ENCODE measurements around the gene CAMK2N1. TPM values are rescaled to one million over a fixed set of nuclear protein-coding genes. Genes with fewer than 3 reads are reported as not detected.

The CAMK2N1 gene
- total RNA-seq, 2 experiments from 2014 or later: 0.81 to 0.87 TPM

- POLR2A ChIA-PET: interaction anchor here (1.1 kb wide), 1 partner anchor 13 kb away, joined by 4 read pairs; the partner anchor contains the start of gene MUL1
- Mint-ChIP-seq H3K36me3 (peaks cover 13% of the 10 kb centered on the region), H3K4me3 (no peak overlapping the region), H3K27ac (peak overlapping the region; percentile 59), H3K4me1 (ENCODE audit: low read depth) (peaks cover 29% of the 10 kb centered on the region), H3K9me3 (no peaks in the 10 kb centered on the region), H3K27me3 (no peaks in the 10 kb centered on the region)
- intact Hi-C loops (cut with micrococcal nuclease): loop anchor here (1.0 to 10.0 kb wide), 4 partner anchors 69 to 611 kb away; partner anchors contain the start of gene OTUD3
- DNase-seq: no peak
- CTCF ChIA-PET: interaction anchor here (1.1 to 7.8 kb wide), 5 partner anchors 118 to 283 kb away, joined by 3 to 163 read pairs (median 29); no protein-coding TSS in a partner anchor
These were observed 9.7 kb upstream of the CAMK2N1 start for GRCh38 chr1:20495661-20496060.

GRCh38 chr1:20494609-20495311 is 8.8 kb upstream of the CAMK2N1 start:
- Mint-ChIP-seq H3K27me3 (no peaks in the 10 kb centered on the region), H3K9me3 (no peaks in the 10 kb centered on the region), H3K36me3 (peaks cover 8% of the 10 kb centered on the region), H3K27ac (no peak overlapping the region), H3K4me3 (no peak overlapping the region), H3K4me1 (ENCODE audit: low read depth) (peaks cover 29% of the 10 kb centered on the region)
- ChIA-PET CTCF (interaction anchor here (0.5 to 7.8 kb wide), 24 partner anchors 11 to 393 kb away, joined by 3 to 163 read pairs (median 4); partner anchors contain the start of genes MUL1 and PINK1), POLR2A (interaction anchor here (1.1 kb wide), 1 partner anchor 14 kb away, joined by 4 read pairs; the partner anchor contains the start of gene MUL1)
- intact Hi-C loops (cut with micrococcal nuclease): loop anchor here (5.0 to 10.0 kb wide), 3 partner anchors 172 to 610 kb away; partner anchors contain the start of gene OTUD3
- no peak for DNase-seq

GRCh38 chr1:20493839-20494608 is 8.0 kb upstream of the CAMK2N1 start:
- H3K4me3 Mint-ChIP-seq: no peak overlapping the region
- H3K27me3 Mint-ChIP-seq: no peaks in the 10 kb centered on the region
- peak; percentile 87 for DNase-seq
- H3K27ac Mint-ChIP-seq: no peak overlapping the region
- CTCF ChIA-PET: interaction anchor here (0.5 to 7.8 kb wide), 30 partner anchors 10 to 392 kb away, joined by 3 to 163 read pairs (median 4); partner anchors contain the start of genes MUL1 and PINK1
- POLR2A ChIA-PET: no interaction called here
- intact Hi-C loops (cut with micrococcal nuclease): loop anchor here (1.0 to 10.0 kb wide), 5 partner anchors 117 to 609 kb away; partner anchors contain the start of gene OTUD3
- H3K36me3 Mint-ChIP-seq: peaks cover 5% of the 10 kb centered on the region
- H3K9me3 Mint-ChIP-seq: no peaks in the 10 kb centered on the region
- H3K4me1 Mint-ChIP-seq (ENCODE audit: low read depth): peaks cover 29% of the 10 kb centered on the region

- ChIA-PET POLR2A (no interaction called here), CTCF (interaction anchor here (0.5 to 7.8 kb wide), 24 partner anchors 9 to 576 kb away, joined by 3 to 163 read pairs (median 4); no protein-coding TSS in a partner anchor)
- peaks cover 3% of the 10 kb centered on the region for H3K36me3 Mint-ChIP-seq
- no peak overlapping the region for H3K4me3 Mint-ChIP-seq
- DNase-seq: no peak
- H3K27ac Mint-ChIP-seq: no peak overlapping the region
- H3K4me1 Mint-ChIP-seq (ENCODE audit: low read depth): peaks cover 29% of the 10 kb centered on the region
- peaks cover 5% of the 10 kb centered on the region for H3K27me3 Mint-ChIP-seq
- intact Hi-C loops (cut with micrococcal nuclease): loop anchor here (1.0 to 10.0 kb wide), 5 partner anchors 116 to 609 kb away; partner anchors contain the start of gene OTUD3
- no peaks in the 10 kb centered on the region for H3K9me3 Mint-ChIP-seq
These were observed 7.3 kb upstream of the CAMK2N1 start for GRCh38 chr1:20493309-20493708.

GRCh38 chr1:20492751-20493150 is 6.7 kb upstream of the CAMK2N1 start:
- Mint-ChIP-seq H3K27ac (no peak overlapping the region), H3K4me1 (ENCODE audit: low read depth) (peaks cover 29% of the 10 kb centered on the region), H3K4me3 (no peak overlapping the region), H3K9me3 (no peaks in the 10 kb centered on the region), H3K36me3 (peaks cover 3% of the 10 kb centered on the region), H3K27me3 (peaks cover 8% of the 10 kb centered on the region)
- DNase-seq: no peak
- ChIA-PET POLR2A (no interaction called here), CTCF (interaction anchor here (0.9 to 7.8 kb wide), 7 partner anchors 27 to 335 kb away, joined by 3 to 163 read pairs (median 8); no protein-coding TSS in a partner anchor)
- intact Hi-C loops (cut with micrococcal nuclease): loop anchor here (1.0 to 10.0 kb wide), 5 partner anchors 115 to 608 kb away; partner anchors contain the start of gene OTUD3

GRCh38 chr1:20491866-20492265 is 5.9 kb upstream of the CAMK2N1 start:
- no peak overlapping the region for H3K27ac Mint-ChIP-seq
- peaks cover 23% of the 10 kb centered on the region for H3K4me1 Mint-ChIP-seq (ENCODE audit: low read depth)
- intact Hi-C loops (cut with micrococcal nuclease): loop anchor here (5.0 to 10.0 kb wide), 3 partner anchors 170 to 607 kb away; partner anchors contain the start of gene OTUD3
- no peak for DNase-seq
- ChIA-PET CTCF (interaction anchor here (7.8 kb wide), 1 partner anchor 279 kb away, joined by 163 read pairs; no protein-coding TSS in a partner anchor), POLR2A (interaction anchor here (0.6 kb wide), 1 partner anchor 288 kb away, joined by 5 read pairs; no protein-coding TSS in a partner anchor)
- H3K4me3 Mint-ChIP-seq: no peak overlapping the region
- H3K9me3 Mint-ChIP-seq: no peaks in the 10 kb centered on the region
- peaks cover 17% of the 10 kb centered on the region for H3K27me3 Mint-ChIP-seq
- peaks cover 3% of the 10 kb centered on the region for H3K36me3 Mint-ChIP-seq

GRCh38 chr1:20491178-20491577 is 5.2 kb upstream of the CAMK2N1 start:
- DNase-seq: no peak
- Mint-ChIP-seq H3K4me3 (no peak overlapping the region), H3K27ac (no peak overlapping the region), H3K9me3 (no peaks in the 10 kb centered on the region), H3K27me3 (peaks cover 18% of the 10 kb centered on the region), H3K4me1 (ENCODE audit: low read depth) (peaks cover 17% of the 10 kb centered on the region), H3K36me3 (no peaks in the 10 kb centered on the region)
- ChIA-PET POLR2A (interaction anchor here (0.6 kb wide), 1 partner anchor 289 kb away, joined by 5 read pairs; no protein-coding TSS in a partner anchor), CTCF (interaction anchor here (1.2 to 7.8 kb wide), 4 partner anchors 15 to 279 kb away, joined by 4 to 163 read pairs (median 5); no protein-coding TSS in a partner anchor)
- intact Hi-C loops (cut with micrococcal nuclease): loop anchor here (5.0 to 10.0 kb wide), 3 partner anchors 169 to 606 kb away; partner anchors contain the start of gene OTUD3

GRCh38 chr1:20487236-20487590 is 1.2 kb upstream of the CAMK2N1 start:
- H3K4me1 Mint-ChIP-seq (ENCODE audit: low read depth): peaks cover 14% of the 10 kb centered on the region
- intact Hi-C loops (cut with micrococcal nuclease): no loop called here
- no peak overlapping the region for H3K27ac Mint-ChIP-seq
- no peaks in the 10 kb centered on the region for H3K9me3 Mint-ChIP-seq
- POLR2A ChIA-PET: no interaction called here
- H3K4me3 Mint-ChIP-seq: peak overlapping the region; percentile 23
- peaks cover 36% of the 10 kb centered on the region for H3K27me3 Mint-ChIP-seq
- no peaks in the 10 kb centered on the region for H3K36me3 Mint-ChIP-seq
- no peak for DNase-seq
- CTCF ChIA-PET: interaction anchor here (1.0 kb wide), 1 partner anchor 274 kb away, joined by 5 read pairs; no protein-coding TSS in a partner anchor

GRCh38 chr1:20486457-20487235 is 636 bp upstream of the CAMK2N1 start:
- H3K27ac Mint-ChIP-seq: no peak overlapping the region
- peak overlapping the region; percentile 57 for H3K4me3 Mint-ChIP-seq
- DNase-seq: peak; percentile 27
- H3K27me3 Mint-ChIP-seq: peaks cover 41% of the 10 kb centered on the region
- H3K4me1 Mint-ChIP-seq (ENCODE audit: low read depth): peaks cover 14% of the 10 kb centered on the region
- CTCF ChIA-PET: interaction anchor here (1.0 to 1.1 kb wide), 2 partner anchors 109 to 274 kb away, joined by 3 to 5 read pairs; no protein-coding TSS in a partner anchor
- intact Hi-C loops (cut with micrococcal nuclease): no loop called here
- no peaks in the 10 kb centered on the region for H3K9me3 Mint-ChIP-seq
- POLR2A ChIA-PET: no interaction called here
- no peaks in the 10 kb centered on the region for H3K36me3 Mint-ChIP-seq

- Mint-ChIP-seq H3K9me3 (no peaks in the 10 kb centered on the region), H3K4me3 (peak overlapping the region; percentile 65), H3K27me3 (peaks cover 52% of the 10 kb centered on the region), H3K27ac (no peak overlapping the region), H3K4me1 (ENCODE audit: low read depth) (peaks cover 14% of the 10 kb centered on the region), H3K36me3 (no peaks in the 10 kb centered on the region)
- ChIA-PET CTCF (interaction anchor here (1.2 to 2.6 kb wide), 2 partner anchors 9 to 272 kb away, joined by 3 to 14 read pairs; no protein-coding TSS in a partner anchor), POLR2A (no interaction called here)
- no peak for DNase-seq
- intact Hi-C loops (cut with micrococcal nuclease): no loop called here
These were observed 1.2 kb downstream of the CAMK2N1 start for GRCh38 chr1:20484519-20485462.
